ENCODE data around the gene SNX27.
A peak's percentile ranks its signal among the peaks of the same experiment; 100 is the strongest.
"Not testable (repeated sequence)": the region's sequence is repeated elsewhere in the genome, so short reads cannot be mapped to it uniquely, and the experiment has no call there.

The SNX27 gene

DNA sequence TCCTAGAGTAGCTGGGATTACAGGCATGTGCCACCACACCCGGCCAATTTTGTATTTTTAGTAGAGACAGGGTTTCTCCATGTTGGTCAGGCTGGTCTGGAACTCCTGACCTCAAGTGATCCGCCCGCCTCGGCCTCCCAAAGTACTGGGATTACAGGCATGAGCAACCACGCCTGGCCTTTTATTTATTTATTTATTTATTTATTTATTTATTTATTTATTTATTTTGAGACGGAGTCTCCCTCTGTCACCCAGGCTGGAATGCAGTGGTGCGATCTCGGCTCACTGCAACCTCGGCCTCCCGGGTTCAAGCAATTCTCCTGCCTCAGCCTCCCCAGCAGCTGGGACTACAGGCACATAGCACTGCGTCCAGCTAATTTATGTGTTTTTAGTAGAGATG is 31.2 kb downstream of the SNX27 start:
- not testable (repeated sequence) for DNase-seq

DNA sequence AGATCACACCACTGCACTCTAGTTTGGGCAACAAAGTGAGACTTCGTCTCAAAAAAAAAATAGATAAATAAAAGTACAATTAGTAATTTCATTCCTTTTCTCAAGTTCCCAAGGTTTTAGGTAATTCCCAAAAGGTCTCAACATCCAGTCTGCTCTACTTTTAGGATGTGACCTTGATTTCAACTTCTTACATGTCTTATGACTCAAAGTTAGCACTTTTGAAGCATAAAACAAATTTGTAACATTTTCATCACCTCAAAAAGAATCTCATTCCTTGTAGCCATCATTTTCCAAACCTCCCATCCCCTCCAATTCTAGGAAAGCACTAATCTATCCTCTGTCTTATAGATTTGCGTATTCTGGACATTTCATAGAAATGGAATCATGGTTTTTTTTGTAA is 32.2 kb downstream of the SNX27 start:
- peak; percentile 74 for DNase-seq

DNA sequence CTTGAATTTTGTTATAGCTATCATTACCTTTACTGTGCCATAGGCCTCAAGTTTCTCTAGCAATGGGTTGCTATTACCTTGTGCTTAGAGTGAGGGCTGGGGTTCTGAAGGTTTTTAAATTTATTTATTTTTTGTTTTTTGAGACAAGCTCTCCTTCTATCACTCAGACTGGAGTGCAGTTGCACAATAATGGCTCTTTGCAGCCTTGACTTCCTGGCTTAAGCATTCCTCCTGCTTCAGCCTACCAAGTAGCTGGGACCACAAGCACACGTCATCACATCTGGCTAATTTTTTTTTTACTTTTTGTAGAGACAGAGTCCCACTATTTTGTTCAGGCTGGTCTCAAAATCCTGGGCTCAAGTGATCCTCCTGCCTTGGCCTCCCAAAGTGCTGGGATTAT is 41.5 kb downstream of the SNX27 start:
- DNase-seq = peak; percentile 61

DNA sequence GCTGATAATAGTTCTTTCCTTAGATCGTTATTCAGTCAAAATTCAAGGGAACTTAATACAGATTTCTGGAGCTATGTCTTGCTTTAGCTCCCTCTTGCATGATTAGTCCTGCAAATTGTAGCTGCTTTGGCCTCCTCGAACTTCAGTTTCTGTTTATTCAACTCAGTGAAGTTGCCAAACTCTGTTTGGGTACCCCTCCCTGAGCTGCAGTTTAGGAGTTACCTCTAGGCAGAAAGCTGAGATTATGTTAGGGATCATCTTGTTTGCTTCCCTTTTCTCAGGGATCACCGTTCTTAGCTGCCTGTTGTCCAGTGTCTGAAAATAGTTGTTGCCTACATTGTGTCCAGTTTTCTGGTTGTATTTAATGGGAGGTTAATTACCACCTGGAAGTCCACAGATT is 43.5 kb downstream of the SNX27 start:
- DNase-seq = no peak

DNA sequence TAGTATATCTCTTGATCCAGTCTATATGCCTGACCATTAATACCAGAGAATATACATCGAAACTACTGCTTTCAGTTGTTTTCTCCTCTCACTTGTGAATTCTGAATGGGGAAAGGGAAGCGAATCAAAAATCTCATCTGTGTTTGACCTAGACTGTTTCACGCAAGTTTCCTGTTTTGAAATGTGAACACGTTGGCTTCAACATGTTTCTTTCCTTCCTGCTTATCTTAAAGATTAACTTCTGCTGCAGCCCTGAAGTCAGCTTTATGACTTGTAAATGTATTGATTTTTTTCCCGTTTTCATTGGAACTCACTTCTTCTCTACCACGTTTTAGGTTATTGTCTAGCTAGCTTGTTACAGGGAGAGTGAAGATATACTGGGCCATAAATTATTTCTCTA is 49.9 kb downstream of the SNX27 start:
- no peak for DNase-seq

DNA sequence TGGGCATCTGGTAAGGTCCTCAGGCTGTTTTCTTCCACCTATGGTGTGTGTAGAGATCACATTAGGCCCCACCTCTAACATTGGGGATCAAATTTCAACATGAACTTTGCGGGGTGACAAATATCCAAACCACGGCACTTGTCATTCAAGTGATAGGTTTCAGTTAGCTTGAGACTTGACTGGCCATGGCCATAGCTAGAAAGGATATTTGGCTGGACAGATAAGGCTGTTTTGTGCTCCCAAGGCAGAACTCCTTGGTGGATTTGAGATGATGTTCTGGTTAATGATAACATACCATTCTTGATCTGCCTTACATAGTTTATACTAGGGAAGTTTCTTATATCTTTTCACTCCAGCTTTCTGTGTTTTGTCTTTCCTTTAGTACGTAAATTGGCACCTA is 56.2 kb downstream of the SNX27 start:
- DNase-seq = no peak

- not testable (repeated sequence) for DNase-seq
These were observed 58.3 kb downstream of the SNX27 start for GRCh38 chr1:151670036-151670675.

- DNase-seq = no peak
These were observed 61.6 kb downstream of the SNX27 start for GRCh38 chr1:151673407-151673806.

DNA sequence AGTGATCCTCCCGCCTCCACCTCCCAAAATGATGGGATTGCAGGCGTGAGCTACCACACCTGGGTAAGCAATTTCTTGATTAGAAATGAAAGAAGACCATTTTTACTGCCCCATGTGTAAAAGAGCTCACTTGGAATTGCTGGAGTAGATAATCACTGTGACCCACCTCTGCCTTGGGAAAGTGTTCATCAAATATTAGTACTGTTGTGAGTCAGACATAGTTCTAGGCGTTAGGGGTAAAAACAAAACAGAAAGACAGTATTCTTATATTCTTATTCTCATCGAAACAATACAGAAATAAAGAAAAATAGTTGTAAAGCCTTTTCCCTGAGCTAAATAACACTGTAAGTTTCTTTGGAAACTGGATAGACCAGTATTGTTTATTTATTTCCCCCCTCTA is 68.5 kb downstream of the SNX27 start:
- peak; percentile 32 for DNase-seq

DNA sequence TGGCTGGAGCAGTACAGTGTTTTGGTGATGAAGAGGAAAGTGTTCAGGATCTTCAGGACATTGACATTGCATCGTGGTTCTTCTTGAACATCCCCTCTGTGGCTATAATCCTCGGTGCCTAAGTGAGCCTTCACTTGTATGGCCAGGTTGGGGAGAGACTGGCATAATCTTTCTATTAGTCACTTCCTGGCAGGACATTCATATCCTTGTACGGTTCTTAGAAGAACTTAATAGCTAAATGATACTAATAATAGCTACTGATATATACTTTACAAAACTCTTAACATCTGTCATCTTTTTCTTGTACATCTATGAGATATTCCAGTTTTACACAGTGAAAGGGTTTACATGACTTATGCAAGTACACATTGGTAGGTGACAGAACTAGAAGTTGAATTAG is 69.0 kb downstream of the SNX27 start:
- peak; percentile 91 for DNase-seq

GRCh38 chr1:151681923-151682322 is 70.1 kb downstream of the SNX27 start:
- DNase-seq = peak; percentile 70

GRCh38 chr1:151682901-151683300 is 71.1 kb downstream of the SNX27 start:
- DNase-seq = not testable (repeated sequence)

GRCh38 chr1:151684128-151684527 is 72.3 kb downstream of the SNX27 start:
- no peak for DNase-seq

GRCh38 chr1:151686561-151686960 is 74.7 kb downstream of the SNX27 start:
- DNase-seq = no peak

DNA sequence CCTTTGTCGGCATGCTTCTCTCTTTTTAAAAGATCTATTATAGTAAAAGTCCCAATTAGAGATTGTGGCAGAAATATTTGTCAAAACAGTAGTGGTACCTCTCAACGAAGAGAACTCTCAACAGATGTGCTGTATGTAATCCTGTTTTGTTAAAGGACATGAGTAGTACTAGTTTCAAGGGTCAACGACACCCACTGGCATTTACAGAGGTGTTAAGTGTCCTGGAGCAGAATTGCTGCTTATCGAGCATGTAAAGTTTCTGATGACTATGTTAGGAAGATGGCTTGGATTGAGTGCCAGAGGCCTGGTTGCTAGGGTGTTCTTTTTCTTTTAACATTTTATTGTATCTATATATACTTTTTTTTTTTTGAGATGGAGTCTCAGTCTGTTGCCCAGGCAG is 77.6 kb downstream of the SNX27 start:
- no peak for DNase-seq

DNA sequence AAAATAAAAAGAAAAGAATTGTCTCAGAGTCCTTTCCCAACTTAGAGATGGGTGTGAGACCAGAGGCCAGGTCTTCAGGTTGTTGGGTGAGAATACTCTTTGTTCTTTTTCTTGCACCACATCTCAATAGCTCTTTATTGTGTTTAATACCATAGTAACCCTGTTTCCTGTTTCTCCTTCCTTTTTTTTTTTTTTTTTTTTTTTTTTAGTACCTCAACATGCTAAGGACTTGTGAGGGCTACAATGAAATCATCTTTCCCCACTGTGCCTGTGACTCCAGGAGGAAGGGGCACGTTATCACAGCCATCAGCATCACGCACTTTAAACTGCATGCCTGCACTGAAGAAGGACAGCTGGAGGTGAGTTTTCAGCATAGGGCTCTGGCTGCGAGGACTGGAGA is 80.4 kb downstream of the SNX27 start:
- no peak for DNase-seq

DNA sequence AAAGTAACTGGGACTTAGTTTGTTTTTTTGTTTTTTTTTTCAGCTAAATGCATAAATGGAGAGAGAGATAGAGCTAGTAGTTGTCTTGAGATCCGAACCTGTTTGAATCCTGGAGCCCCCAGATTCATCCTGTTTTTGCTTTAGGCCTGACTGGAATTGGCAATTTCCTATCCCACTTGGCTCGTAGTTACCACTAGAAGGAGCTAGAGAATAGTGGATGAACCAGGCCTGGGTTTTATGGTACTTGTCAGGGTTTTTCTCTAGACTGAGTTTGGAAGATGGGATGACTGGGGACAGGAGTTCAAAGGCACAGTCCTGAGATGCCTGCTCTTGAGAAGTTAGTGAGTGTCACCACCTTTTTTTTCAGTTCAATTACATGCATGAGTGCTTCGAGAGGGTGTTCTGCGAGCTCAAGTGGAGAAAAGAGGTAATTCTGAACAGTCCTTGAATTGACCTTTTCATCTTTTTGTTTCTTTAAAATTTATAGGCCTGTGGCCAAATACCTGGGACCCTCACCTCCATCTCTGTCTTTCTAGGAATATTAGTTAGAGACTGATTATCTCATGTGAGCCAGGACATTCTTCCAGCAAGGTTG is 81.3 kb downstream of the SNX27 start:
- peak; percentile 37 for DNase-seq

DNA sequence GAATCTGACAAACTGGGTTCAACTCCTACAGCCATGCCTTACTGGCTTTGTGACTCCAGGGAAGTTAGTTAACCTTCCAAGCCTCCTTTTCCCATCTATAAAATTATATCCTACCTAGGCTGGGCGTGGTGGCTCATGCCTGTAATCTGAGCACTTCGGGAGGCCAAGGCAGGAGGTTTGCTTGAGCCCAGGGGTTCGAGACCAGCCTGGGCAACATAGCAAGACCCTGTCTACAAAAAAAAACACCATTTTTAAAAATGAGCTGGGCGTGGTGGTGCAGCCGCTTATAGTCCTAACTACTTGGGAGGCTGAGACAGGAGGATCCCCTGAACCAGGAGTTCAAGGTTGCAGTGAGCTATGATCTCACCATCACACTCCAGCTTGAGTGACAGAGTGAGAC is 89.7 kb downstream of the SNX27 start:
- no peak for DNase-seq

GRCh38 chr1:151702936-151703335 is 91.1 kb downstream of the SNX27 start:
- DNase-seq = no peak

DNA sequence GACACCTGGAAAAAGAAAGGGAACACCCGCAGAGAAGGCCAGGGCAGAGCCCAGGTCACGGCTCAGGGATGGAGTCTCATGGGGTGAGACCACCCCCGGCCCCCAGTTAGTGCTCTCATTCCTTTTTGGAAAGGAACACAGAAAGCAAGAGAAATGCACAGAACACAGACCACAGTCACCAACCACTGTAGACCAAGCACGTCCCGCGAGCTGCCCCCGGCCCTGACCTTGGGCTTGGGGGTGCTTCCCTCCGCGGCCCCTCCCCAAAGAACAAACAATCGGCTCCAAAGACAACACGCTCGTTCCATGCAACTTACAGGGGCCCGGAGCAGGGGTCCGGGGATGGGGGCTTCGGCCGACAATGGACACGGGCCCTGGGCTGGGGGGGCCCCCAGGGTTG is 92.0 kb downstream of the SNX27 start:
- no peak for DNase-seq

DNA sequence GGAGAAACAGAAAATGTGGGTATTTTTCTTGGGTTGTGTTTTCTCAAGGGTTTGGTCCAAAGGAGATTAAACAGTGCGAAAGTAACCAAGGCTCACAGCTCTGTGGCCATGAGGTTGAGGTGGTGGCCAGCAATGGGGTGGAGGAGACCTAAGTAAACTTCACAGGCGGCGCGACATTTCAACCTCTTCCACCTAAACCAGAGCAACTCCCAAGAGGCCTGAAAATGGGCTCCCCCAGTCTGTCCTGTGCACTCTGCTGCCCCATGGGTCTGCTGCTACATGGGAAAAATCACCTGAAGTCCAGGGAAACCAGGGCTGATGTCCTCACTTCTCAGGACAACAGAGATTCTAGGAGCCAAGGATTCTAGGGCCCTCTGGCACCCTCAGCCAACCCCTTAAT is 92.4 kb downstream of the SNX27 start:
- no peak for DNase-seq

GRCh38 chr1:151705146-151705545 is 93.3 kb downstream of the SNX27 start:
- no peak for DNase-seq

GRCh38 chr1:151705753-151706463 is 94.1 kb downstream of the SNX27 start:
- no peak for DNase-seq
